ENCODE measurements around the gene SNAPC2.

SNAPC2 gene

GRCh38 chr19:7919610-7920518, at the start of gene SNAPC2:
TSS of gene SNAPC2 (plus strand) at chr19:7920338. CDS start at chr19:7920367, 29 bp downstream.
- H3K27me3 Mint-ChIP-seq (ENCODE audit: low read depth): peaks cover 29% of the 10 kb centered on the region
- peak within 1 kb of the TSS; percentile 99 for H3K27ac Mint-ChIP-seq
- H3K4me1 Mint-ChIP-seq (ENCODE audit: low read depth): peaks cover 28% of the 10 kb centered on the region
- peak within 1 kb of the TSS; percentile 99 for H3K4me3 Mint-ChIP-seq
- no peaks in the 10 kb centered on the region for H3K9me3 Mint-ChIP-seq
- H3K36me3 Mint-ChIP-seq (ENCODE audit: low read depth): peaks cover 6% of the 10 kb centered on the region

GRCh38 chr19:7870571-7871436, 49.3 kb upstream of the SNAPC2 start:
- Mint-ChIP-seq H3K9me3 (no peaks in the 10 kb centered on the region), H3K27me3 (ENCODE audit: low read depth) (peaks cover 56% of the 10 kb centered on the region), H3K27ac (no peak overlapping the region), H3K4me1 (ENCODE audit: low read depth) (peaks cover 23% of the 10 kb centered on the region), H3K36me3 (ENCODE audit: low read depth) (peaks cover 2% of the 10 kb centered on the region), H3K4me3 (peak overlapping the region; percentile 60)

GRCh38 chr19:7871437-7872305, 48.5 kb upstream of the SNAPC2 start:
- Mint-ChIP-seq H3K27me3 (ENCODE audit: low read depth) (peaks cover 60% of the 10 kb centered on the region), H3K36me3 (ENCODE audit: low read depth) (peaks cover 2% of the 10 kb centered on the region), H3K9me3 (no peaks in the 10 kb centered on the region), H3K4me1 (ENCODE audit: low read depth) (peaks cover 23% of the 10 kb centered on the region), H3K4me3 (peak overlapping the region; percentile 60), H3K27ac (peak overlapping the region; percentile 20)

- Mint-ChIP-seq H3K27ac (peak overlapping the region; percentile 20), H3K4me1 (ENCODE audit: low read depth) (peaks cover 23% of the 10 kb centered on the region), H3K27me3 (ENCODE audit: low read depth) (peaks cover 51% of the 10 kb centered on the region), H3K9me3 (no peaks in the 10 kb centered on the region), H3K4me3 (peak overlapping the region; percentile 60), H3K36me3 (ENCODE audit: low read depth) (peaks cover 2% of the 10 kb centered on the region)
Measured at GRCh38 chr19:7872306-7873204, 47.6 kb upstream of the SNAPC2 start.

GRCh38 chr19:7873304-7874075, 46.6 kb upstream of the SNAPC2 start:
- H3K4me1 Mint-ChIP-seq (ENCODE audit: low read depth): peaks cover 20% of the 10 kb centered on the region
- H3K9me3 Mint-ChIP-seq: no peaks in the 10 kb centered on the region
- peaks cover 2% of the 10 kb centered on the region for H3K36me3 Mint-ChIP-seq (ENCODE audit: low read depth)
- peak overlapping the region; percentile 66 for H3K4me3 Mint-ChIP-seq
- no peak overlapping the region for H3K27ac Mint-ChIP-seq
- peaks cover 46% of the 10 kb centered on the region for H3K27me3 Mint-ChIP-seq (ENCODE audit: low read depth)

GRCh38 chr19:7874076-7874896, 45.9 kb upstream of the SNAPC2 start, which contains the start of gene PRR36:
TSS of gene PRR36 (minus strand) at chr19:7874390. CDS start at chr19:7873689, 701 bp downstream.
- Mint-ChIP-seq H3K4me3 (peak within 1 kb of the TSS; percentile 66), H3K27me3 (ENCODE audit: low read depth) (peaks cover 46% of the 10 kb centered on the region), H3K9me3 (no peaks in the 10 kb centered on the region), H3K27ac (no peak within 1 kb of the TSS), H3K4me1 (ENCODE audit: low read depth) (peaks cover 17% of the 10 kb centered on the region), H3K36me3 (ENCODE audit: low read depth) (peaks cover 2% of the 10 kb centered on the region)

- Mint-ChIP-seq H3K36me3 (ENCODE audit: low read depth) (peaks cover 2% of the 10 kb centered on the region), H3K27ac (no peak overlapping the region), H3K4me3 (no peak overlapping the region), H3K9me3 (no peaks in the 10 kb centered on the region), H3K27me3 (ENCODE audit: low read depth) (peaks cover 46% of the 10 kb centered on the region), H3K4me1 (ENCODE audit: low read depth) (peaks cover 17% of the 10 kb centered on the region)
Measured at GRCh38 chr19:7874897-7875273, 45.3 kb upstream of the SNAPC2 start.

- Mint-ChIP-seq H3K36me3 (ENCODE audit: low read depth) (no peaks in the 10 kb centered on the region), H3K4me3 (no peak overlapping the region), H3K9me3 (no peaks in the 10 kb centered on the region)
Measured at GRCh38 chr19:7877249-7877836, 42.8 kb upstream of the SNAPC2 start.

GRCh38 chr19:7879111-7879807, 40.9 kb upstream of the SNAPC2 start:
- peaks cover 20% of the 10 kb centered on the region for H3K27me3 Mint-ChIP-seq (ENCODE audit: low read depth)

More at GRCh38 chr19:7877249-7877836, 42.8 kb upstream of the SNAPC2 start:
- Mint-ChIP-seq H3K27ac (no peak overlapping the region), H3K4me1 (ENCODE audit: low read depth) (peaks cover 1% of the 10 kb centered on the region), H3K27me3 (ENCODE audit: low read depth) (peaks cover 30% of the 10 kb centered on the region)

GRCh38 chr19:7879836-7880235, 40.3 kb upstream of the SNAPC2 start:
- H3K36me3 Mint-ChIP-seq (ENCODE audit: low read depth): no peaks in the 10 kb centered on the region
- peaks cover under 1% of the 10 kb centered on the region for H3K4me1 Mint-ChIP-seq (ENCODE audit: low read depth)
- no peak overlapping the region for H3K27ac Mint-ChIP-seq
- H3K4me3 Mint-ChIP-seq: no peak overlapping the region
- peaks cover 16% of the 10 kb centered on the region for H3K27me3 Mint-ChIP-seq (ENCODE audit: low read depth)
- H3K9me3 Mint-ChIP-seq: no peaks in the 10 kb centered on the region

More at GRCh38 chr19:7879111-7879807, 40.9 kb upstream of the SNAPC2 start:
- H3K27ac Mint-ChIP-seq: no peak overlapping the region
- no peak overlapping the region for H3K4me3 Mint-ChIP-seq
- no peaks in the 10 kb centered on the region for H3K9me3 Mint-ChIP-seq
- H3K4me1 Mint-ChIP-seq (ENCODE audit: low read depth): peaks cover 1% of the 10 kb centered on the region
- H3K36me3 Mint-ChIP-seq (ENCODE audit: low read depth): no peaks in the 10 kb centered on the region

GRCh38 chr19:7881910-7882309, 38.2 kb upstream of the SNAPC2 start:
- H3K36me3 Mint-ChIP-seq (ENCODE audit: low read depth): no peaks in the 10 kb centered on the region
- no peaks in the 10 kb centered on the region for H3K4me1 Mint-ChIP-seq (ENCODE audit: low read depth)
- no peaks in the 10 kb centered on the region for H3K9me3 Mint-ChIP-seq
- no peak overlapping the region for H3K27ac Mint-ChIP-seq
- H3K4me3 Mint-ChIP-seq: no peak overlapping the region
- no peaks in the 10 kb centered on the region for H3K27me3 Mint-ChIP-seq (ENCODE audit: low read depth)

Data from T-helper 1 cell treated with Interleukin-12 subunit alpha and Interleukin-12 subunit beta and Interleukin-4 antibody, amounts not matched to agents 30 μg/mL and 1 μg/mL, for 36 hours (primary cell).